ENCODE measurements around the gene CHST9. TPM values are rescaled to one million over a fixed set of nuclear protein-coding genes. Genes with fewer than 3 reads are reported as not detected.

The CHST9 gene
- total RNA-seq, 1 experiment from 2014 or later, result 3.5 TPM

DNA sequence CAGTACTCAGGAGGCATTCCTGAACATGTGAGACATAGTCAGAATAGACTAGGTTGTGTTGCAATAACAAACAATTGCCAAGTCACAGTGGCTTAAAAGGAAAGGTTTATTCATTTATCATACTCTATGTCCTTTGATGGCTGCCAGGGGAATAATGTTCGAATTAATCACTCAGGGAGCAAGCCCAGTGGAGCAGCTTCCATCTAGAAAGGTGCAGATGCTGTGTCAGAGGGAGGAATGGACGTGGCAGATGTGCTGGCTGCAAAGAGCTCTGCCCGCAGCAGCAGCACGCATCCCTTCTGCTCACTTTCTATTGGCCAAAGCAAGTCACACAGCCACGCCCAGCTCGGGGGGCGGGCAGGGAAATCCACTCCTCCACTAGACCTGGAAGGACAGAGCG is 213.7 kb downstream of the CHST9 start:
- no peaks in the 10 kb centered on the region; a peak in 1 of 5 replicates for H3K9me3 Mint-ChIP-seq
- no peak overlapping the region for H2BK120ac ChIP-seq (ENCODE audit: low read depth, low read length, poor library complexity, severe bottlenecking)
- TF ChIP-seq, protein P1, sequence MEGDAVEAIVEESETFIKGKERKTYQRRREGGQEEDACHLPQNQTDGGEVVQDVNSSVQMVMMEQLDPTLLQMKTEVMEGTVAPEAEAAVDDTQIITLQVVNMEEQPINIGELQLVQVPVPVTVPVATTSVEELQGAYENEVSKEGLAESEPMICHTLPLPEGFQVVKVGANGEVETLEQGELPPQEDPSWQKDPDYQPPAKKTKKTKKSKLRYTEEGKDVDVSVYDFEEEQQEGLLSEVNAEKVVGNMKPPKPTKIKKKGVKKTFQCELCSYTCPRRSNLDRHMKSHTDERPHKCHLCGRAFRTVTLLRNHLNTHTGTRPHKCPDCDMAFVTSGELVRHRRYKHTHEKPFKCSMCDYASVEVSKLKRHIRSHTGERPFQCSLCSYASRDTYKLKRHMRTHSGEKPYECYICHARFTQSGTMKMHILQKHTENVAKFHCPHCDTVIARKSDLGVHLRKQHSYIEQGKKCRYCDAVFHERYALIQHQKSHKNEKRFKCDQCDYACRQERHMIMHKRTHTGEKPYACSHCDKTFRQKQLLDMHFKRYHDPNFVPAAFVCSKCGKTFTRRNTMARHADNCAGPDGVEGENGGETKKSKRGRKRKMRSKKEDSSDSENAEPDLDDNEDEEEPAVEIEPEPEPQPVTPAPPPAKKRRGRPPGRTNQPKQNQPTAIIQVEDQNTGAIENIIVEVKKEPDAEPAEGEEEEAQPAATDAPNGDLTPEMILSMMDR (conservative IDR thresholded peaks at IDR 0.05), result no peak
- no peak overlapping the region for H3K4me2 ChIP-seq (ENCODE audit: insufficient read depth, insufficient read length, low read length)
- no peaks in the 10 kb centered on the region for H3K27me3 Mint-ChIP-seq (ENCODE audit: low read depth)
- H4K5ac ChIP-seq (ENCODE audit: insufficient read length, low read depth, low read length), result no peak overlapping the region
- no peaks in the 10 kb centered on the region for H3K9me3 ChIP-seq (ENCODE audit: control insufficient read depth, low read depth, low read length)
- no peak overlapping the region for H2BK20ac ChIP-seq (ENCODE audit: low read depth, low read length, poor library complexity, severe bottlenecking)
- peaks cover 3 to 7% of the 10 kb centered on the region in 2 experiments; a peak in 2 of 4 replicates for H3K4me1 Mint-ChIP-seq
- no peak overlapping the region for H3K56ac ChIP-seq (ENCODE audit: insufficient read length, low read depth, low read length)
- WGBS (ENCODE audit: extremely low coverage, insufficient read length, low lambda C conversion rate), result no CpG with 5 or more reads among the region's 8 CpGs
- no peak overlapping the region for H2AFZ ChIP-seq (ENCODE audit: low read length)
- peaks cover 2% of the 10 kb centered on the region; the same call in 1 of the 2 replicates for H3K4me1 ChIP-seq (ENCODE audit: insufficient read depth, low read length)
- H3K36me3 Mint-ChIP-seq (ENCODE audit: insufficient read depth in 1 of 3, low read depth in 3 of 3), result no peaks in the 10 kb centered on the region; a peak in 2 of 7 replicates
- H3K79me2 ChIP-seq (ENCODE audit: insufficient read depth, low read length), result no peaks in the 10 kb centered on the region
- H3K9ac ChIP-seq (ENCODE audit: extremely low read depth, insufficient read length, low read length), result no peak overlapping the region
- H3K27me3 ChIP-seq (ENCODE audit: insufficient read depth, low read length), result no peaks in the 10 kb centered on the region
- no peak overlapping the region for H2BK12ac ChIP-seq (ENCODE audit: insufficient read length, low read depth, low read length)
- H3K27ac Mint-ChIP-seq, result no peak overlapping the region
- no peak overlapping the region for H3K18ac ChIP-seq (ENCODE audit: insufficient read length, low read depth, low read length)
- no peaks in the 10 kb centered on the region for H3K79me1 ChIP-seq (ENCODE audit: insufficient read depth, low read depth, low read length, poor library complexity, severe bottlenecking)
- no peak overlapping the region for H3T11ph ChIP-seq (ENCODE audit: low read length)
- H3K27ac ChIP-seq (ENCODE audit: insufficient read length, low read depth, low read length), result no peak overlapping the region
- no peak overlapping the region for H3K4ac ChIP-seq (ENCODE audit: low read depth, low read length)
- H3K14ac ChIP-seq (ENCODE audit: insufficient read depth, low read length), result no peak overlapping the region
- peak; percentile 38 for DNase-seq
- H2AK5ac ChIP-seq (ENCODE audit: insufficient read length, low read length), result no peak overlapping the region
- H4K91ac ChIP-seq (ENCODE audit: insufficient read length, low read depth, low read length), result no peak overlapping the region
- H4K8ac ChIP-seq (replicated peaks; ENCODE audit: insufficient read length, low read depth, low read length), result no peak overlapping the region
- H3K4me3 Mint-ChIP-seq, result no peak overlapping the region
- no peak overlapping the region for H3K23ac ChIP-seq (ENCODE audit: insufficient read length, low read depth, low read length)
- no peak overlapping the region for H2BK5ac ChIP-seq (ENCODE audit: insufficient read length, low read length)
- no peaks in the 10 kb centered on the region for H3K23me2 ChIP-seq (ENCODE audit: insufficient read length, low read depth, low read length, poor library complexity, severe bottlenecking)
- no peaks in the 10 kb centered on the region for H4K20me1 ChIP-seq (ENCODE audit: control insufficient read depth, insufficient read depth, insufficient read length)
- no peak overlapping the region for H2BK15ac ChIP-seq (ENCODE audit: low read depth, low read length)

Data from H9 (cell line).